Fibroblast of mammary gland (primary cell): ENCODE measurements around the gene NXN.
"Not testable (repeated sequence)": the region's sequence is repeated elsewhere in the genome, so short reads cannot be mapped to it uniquely, and the experiment has no call there.

ENCODE experiments used
- DNase-seq: peaks from one replicate; pipeline ENCODE4 v3.0.0-alpha.2; 2010; ENCODE audit warnings: low read depth
- H3K4me3 ChIP-seq: 2 replicates; pipeline ENCODE4 v1.5.1; 2011; ENCODE audit warnings: low read depth, mild to moderate bottlenecking, low read length, moderate library complexity; ENCODE audit not compliant: control insufficient read depth
- TF ChIP-seq, protein P1 (sequence below): conservative IDR thresholded peaks from 2 replicates; pipeline ENCODE4 v1.5.1; 2011; ENCODE audit warnings: low read depth, low read length, inconsistent platforms; ENCODE audit not compliant: control insufficient read depth, insufficient read depth

Gene NXN

DNA sequence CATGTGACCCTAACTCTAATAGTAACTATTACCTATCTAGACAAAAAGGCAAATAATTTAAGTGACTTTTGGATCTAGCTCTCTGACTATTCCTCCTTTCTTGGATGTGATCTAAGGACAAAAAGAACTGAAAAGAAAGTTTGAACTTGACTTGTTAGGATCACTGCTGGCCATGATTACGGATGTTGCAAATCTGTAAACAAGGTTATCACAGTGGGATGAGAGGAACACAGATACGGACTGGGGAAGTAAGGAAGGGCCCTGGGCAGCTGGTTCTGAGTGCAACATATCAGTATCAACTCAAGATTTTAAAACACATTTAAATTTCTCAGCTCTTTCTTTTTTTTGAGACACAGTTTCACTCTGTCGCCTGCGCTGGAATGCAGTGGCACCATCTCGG, 118.8 kb downstream of the NXN start:
- TF ChIP-seq, protein P1, sequence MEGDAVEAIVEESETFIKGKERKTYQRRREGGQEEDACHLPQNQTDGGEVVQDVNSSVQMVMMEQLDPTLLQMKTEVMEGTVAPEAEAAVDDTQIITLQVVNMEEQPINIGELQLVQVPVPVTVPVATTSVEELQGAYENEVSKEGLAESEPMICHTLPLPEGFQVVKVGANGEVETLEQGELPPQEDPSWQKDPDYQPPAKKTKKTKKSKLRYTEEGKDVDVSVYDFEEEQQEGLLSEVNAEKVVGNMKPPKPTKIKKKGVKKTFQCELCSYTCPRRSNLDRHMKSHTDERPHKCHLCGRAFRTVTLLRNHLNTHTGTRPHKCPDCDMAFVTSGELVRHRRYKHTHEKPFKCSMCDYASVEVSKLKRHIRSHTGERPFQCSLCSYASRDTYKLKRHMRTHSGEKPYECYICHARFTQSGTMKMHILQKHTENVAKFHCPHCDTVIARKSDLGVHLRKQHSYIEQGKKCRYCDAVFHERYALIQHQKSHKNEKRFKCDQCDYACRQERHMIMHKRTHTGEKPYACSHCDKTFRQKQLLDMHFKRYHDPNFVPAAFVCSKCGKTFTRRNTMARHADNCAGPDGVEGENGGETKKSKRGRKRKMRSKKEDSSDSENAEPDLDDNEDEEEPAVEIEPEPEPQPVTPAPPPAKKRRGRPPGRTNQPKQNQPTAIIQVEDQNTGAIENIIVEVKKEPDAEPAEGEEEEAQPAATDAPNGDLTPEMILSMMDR = no peak
- DNase-seq = no peak
- H3K4me3 ChIP-seq = no peak overlapping the region

DNA sequence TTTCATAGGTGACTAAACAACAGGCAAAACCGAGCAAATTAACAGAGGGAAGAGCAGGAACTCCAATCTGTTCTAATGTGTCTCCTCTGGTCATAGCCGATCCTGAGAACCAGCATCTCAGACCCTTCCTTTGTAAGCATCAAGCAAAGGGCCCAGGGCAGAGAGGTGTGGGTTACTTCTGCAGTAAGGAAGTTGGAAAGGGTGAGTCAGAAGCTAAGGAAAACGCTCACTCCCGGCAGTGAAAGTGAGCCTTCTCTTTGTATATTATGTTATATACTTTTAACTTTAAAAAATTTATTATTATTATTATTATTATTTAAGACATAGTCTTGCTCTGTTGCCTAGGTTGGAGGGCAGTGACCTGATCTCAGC, 119.8 kb downstream of the NXN start:
- TF ChIP-seq, protein P1 = no peak
- DNase-seq = peak; percentile 47
- H3K4me3 ChIP-seq = no peak overlapping the region

DNA sequence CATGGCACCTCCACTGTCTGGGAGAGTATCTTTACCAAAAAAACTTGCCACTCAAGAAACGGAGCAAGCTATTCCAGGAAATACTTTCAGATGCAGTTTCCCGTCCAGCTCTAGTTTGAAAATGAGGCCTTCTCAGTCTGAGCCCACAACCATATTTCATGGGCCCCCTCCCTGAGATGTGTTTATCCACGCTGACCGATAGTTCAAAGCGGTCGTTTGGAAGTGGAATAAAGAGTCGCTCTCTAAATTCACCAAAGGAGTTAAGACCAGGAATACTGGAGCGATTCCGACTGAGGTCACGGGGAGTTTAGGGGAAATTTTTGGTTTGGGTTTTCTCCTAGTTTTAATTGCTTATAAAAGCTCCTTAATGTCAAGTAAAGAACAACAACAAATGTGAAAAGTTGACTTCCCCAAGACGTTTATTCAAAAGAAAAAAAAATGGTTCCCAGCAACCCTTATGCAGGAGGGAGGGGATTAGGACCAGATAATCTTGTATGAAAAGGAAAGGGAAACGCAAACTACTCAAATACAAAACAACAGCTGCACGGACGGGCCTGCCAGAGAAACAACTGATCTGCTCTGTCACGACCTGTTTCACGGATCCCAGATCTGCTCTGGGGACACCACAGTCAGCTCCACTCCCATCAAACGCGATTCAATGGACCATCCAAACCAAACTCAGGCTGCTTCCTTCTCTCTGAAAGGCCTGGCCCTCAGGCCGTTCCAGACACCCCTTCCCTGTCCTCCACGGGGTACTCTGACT, 120.3 kb downstream of the NXN start:
- DNase-seq = no peak
- TF ChIP-seq, protein P1 = no peak
- no peak overlapping the region for H3K4me3 ChIP-seq

DNA sequence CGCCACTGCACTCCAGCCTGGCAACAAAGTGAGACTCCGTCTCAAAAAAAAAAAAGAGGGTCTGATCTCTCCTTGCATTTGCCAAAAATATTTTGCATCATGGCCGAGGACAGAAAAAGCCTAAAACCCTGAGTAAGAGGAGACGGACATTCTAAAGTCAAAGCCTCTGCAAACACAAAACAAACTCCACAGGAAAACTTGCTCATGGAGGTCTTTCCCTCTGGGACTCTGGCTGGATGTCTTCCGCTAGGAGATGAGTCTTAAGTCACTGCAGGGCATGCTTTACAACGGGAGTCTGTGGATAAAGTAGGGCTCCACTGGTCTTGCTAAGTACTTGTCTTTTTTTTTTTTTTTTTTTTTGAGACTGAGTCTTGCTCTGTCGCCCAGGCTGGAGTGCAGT, 123.4 kb downstream of the NXN start:
- H3K4me3 ChIP-seq = no peak overlapping the region
- TF ChIP-seq, protein P1 = no peak
- no peak for DNase-seq

GRCh38 chr17:855569-855968, 124.0 kb downstream of the NXN start:
- no peak for DNase-seq
- no peak overlapping the region for H3K4me3 ChIP-seq
- TF ChIP-seq, protein P1 = no peak

DNA sequence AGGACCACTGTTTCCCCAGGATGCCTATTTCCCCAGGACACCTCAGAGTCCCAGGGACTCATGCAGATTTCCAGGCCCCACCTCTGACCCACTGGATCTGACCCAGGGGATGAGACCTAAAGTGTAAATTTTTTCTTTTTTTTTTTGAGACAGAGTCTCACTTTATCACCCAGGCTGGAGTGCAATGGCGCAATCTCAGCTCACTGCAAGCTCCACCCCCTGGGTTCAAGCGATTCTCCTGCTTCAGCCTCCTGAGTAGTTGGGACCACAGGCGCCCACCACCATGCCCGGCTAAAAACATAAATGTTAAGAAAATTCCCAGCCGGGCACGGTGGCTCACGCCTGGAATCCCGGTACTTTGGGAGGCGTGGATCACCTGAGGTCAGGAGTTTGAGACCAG, 126.7 kb downstream of the NXN start:
- H3K4me3 ChIP-seq, DNase-seq: not testable (repeated sequence)

GRCh38 chr17:852349-852748, 127.2 kb downstream of the NXN start:
- H3K4me3 ChIP-seq = no peak overlapping the region
- no peak for DNase-seq
- TF ChIP-seq, protein P1 = no peak
